HepG2 (cell line): ENCODE measurements around the gene TPO. TPM values are rescaled to one million over a fixed set of nuclear protein-coding genes. Genes with fewer than 3 reads are reported as not detected.

Experiments
- ATAC-seq: fragments of 200-7000 bp; cut with Tn5 transposase; 3 replicates; pipeline ENCODE4 v1.9.1; 2020; ENCODE audit warnings: mild to moderate bottlenecking, moderate library complexity
- BruUV-seq: library from RNA; stranded (reverse); fragments of 400-500 nt; replicated peaks from 2 replicates; lab custom pipeline; 2021; lab: Mats Ljungman, UMichigan
- CTCF ChIA-PET: fragments of 300-600 bp; formaldehyde crosslinking; extraction: SDS; loops from one replicate; lab custom pipeline; 2021; ENCODE audit warnings: low total read pairs, inconsistent platforms, low intra/inter-chr PET ratio; lab: Yijun Ruan, JAX
- POLR2A ChIA-PET: fragments of 350-600 bp; sonication (Branson Sonifier 250); formaldehyde crosslinking; loops from one replicate; lab custom pipeline; 2020; ENCODE audit warnings: antibody characterized with exemption, inconsistent platforms; lab: Yijun Ruan, JAX
- DNase-seq: peaks from one replicate; pipeline ENCODE4 v3.0.0-alpha.2; 2015; ENCODE audit warnings: low spot score
- FAIRE-seq: peaks from 3 replicates; lab custom pipeline; 2011; peaks lifted over from hg19 to GRCh38; lab: Jason Lieb, UNC
- H2AFZ ChIP-seq: one replicate; pipeline ENCODE4 v1.6.1; 2011; ENCODE audit warnings: low read length, inconsistent platforms
- H3K27ac ChIP-seq: fragments of 300-600 bp; 3 replicates; pipeline ENCODE4 v1.8.0; 2011; ENCODE audit warnings: mixed run types, mild to moderate bottlenecking, mixed read lengths, low read length, inconsistent platforms; ENCODE audit not compliant: insufficient read depth; ENCODE audit errors: extremely low read length
- H3K27me3 ChIP-seq, 2 experiments: fragments of 200-600 bp in 1 of 2; 2 replicates in 1 of 2; 3 replicates in 1 of 2; pipeline versions ENCODE4 v1.6.0 to v1.8.0; 2011; ENCODE audit warnings: low read length in 2 of 2, mild to moderate bottlenecking in 2 of 2, moderate library complexity in 2 of 2, inconsistent platforms in 1 of 2; ENCODE audit not compliant: insufficient read depth in 2 of 2, control insufficient read depth in 1 of 2
- H3K36me3 ChIP-seq, 2 experiments: fragments of 200-600 bp in 1 of 2; replicated peaks in 1 of 2; 2 replicates in 1 of 2; 3 replicates in 1 of 2; pipeline versions ENCODE4 v1.5.1 to v1.8.0; 2011; ENCODE audit warnings: low read length in 2 of 2, inconsistent platforms in 1 of 2; ENCODE audit not compliant: insufficient read depth in 2 of 2, control insufficient read depth in 1 of 2
- H3K4me1 ChIP-seq: 2 replicates; pipeline ENCODE4 v1.5.1; 2012; ENCODE audit warnings: low read length, inconsistent platforms; ENCODE audit not compliant: insufficient read depth
- H3K4me2 ChIP-seq: 2 replicates; pipeline ENCODE4 v1.6.0; 2011; ENCODE audit warnings: low read depth, low read length, inconsistent platforms
- H3K4me3 ChIP-seq, 3 experiments: fragments of 200-600 bp in 1 of 3; sonication (generic), shearing (Covaris generic) in 1 of 3; replicated peaks in 1 of 3; 2 replicates each; pipeline ENCODE4 v1.5.1; 2011 to 2016; ENCODE audit warnings: low read length in 3 of 3, inconsistent platforms in 2 of 3, low read depth in 2 of 3, mild to moderate bottlenecking in 2 of 3, control low read depth in 1 of 3, mixed read lengths in 1 of 3; ENCODE audit not compliant: insufficient read depth in 1 of 3
- H3K79me2 ChIP-seq: one replicate; pipeline ENCODE4 v1.6.1; 2011; ENCODE audit warnings: low read length, inconsistent platforms; ENCODE audit not compliant: insufficient read depth
- H3K9ac ChIP-seq: 2 replicates; pipeline ENCODE4 v1.6.0; 2011; ENCODE audit warnings: mild to moderate bottlenecking, low read depth, low read length, inconsistent platforms; ENCODE audit not compliant: insufficient read depth
- H3K9me3 ChIP-seq: 2 replicates; pipeline ENCODE4 v1.5.1; 2012; ENCODE audit warnings: mild to moderate bottlenecking, low read length
- H4K20me1 ChIP-seq: 2 replicates; pipeline ENCODE4 v1.6.0; 2011; ENCODE audit warnings: inconsistent platforms, mild to moderate bottlenecking, low read length, moderate library complexity; ENCODE audit not compliant: insufficient read depth
- HOXA9 ChIP-seq: sonication (generic); formaldehyde crosslinking; IDR thresholded peaks from 2 replicates; pipeline ENCODE4 v1.8.1; 2022; ENCODE audit warnings: missing genetic modification reagents, mild to moderate bottlenecking, moderate library complexity, borderline replicate concordance
- KLF6 ChIP-seq: IDR thresholded peaks from 2 replicates; pipeline ENCODE4 v1.8.0; 2016; ENCODE audit warnings: missing biosample characterization, missing genetic modification reagents
- MEIS1 ChIP-seq: sonication (generic); formaldehyde crosslinking; IDR thresholded peaks from 2 replicates; pipeline ENCODE4 v1.9.0; 2021; ENCODE audit warnings: mild to moderate bottlenecking, missing genetic modification reagents, moderate library complexity, borderline replicate concordance
- PHF8 ChIP-seq: sonication (generic); formaldehyde crosslinking; IDR thresholded peaks from 2 replicates; pipeline ENCODE4 v1.5.0; 2020; ENCODE audit warnings: missing genetic modification reagents
- SCMH1 ChIP-seq: sonication (generic); formaldehyde crosslinking; IDR thresholded peaks from 2 replicates; pipeline ENCODE4 v1.9.0; 2021; ENCODE audit warnings: missing genetic modification reagents, mild to moderate bottlenecking, borderline replicate concordance
- SRF ChIP-seq: IDR thresholded peaks from 2 replicates; pipeline ENCODE4 v1.6.1; 2011; ENCODE audit warnings: mild to moderate bottlenecking, low read depth, low read length, moderate library complexity
- TAF15 ChIP-seq: fragments of 200-400 bp; formaldehyde crosslinking; IDR thresholded peaks from one replicate; pipeline ENCODE4 v1.6.1; 2018; ENCODE audit warnings: mild to moderate bottlenecking, low read depth, low read length; ENCODE audit not compliant: poor library complexity, severe bottlenecking
- ZFAT ChIP-seq: sonication (generic); formaldehyde crosslinking; conservative IDR thresholded peaks from 2 replicates; pipeline ENCODE4 v1.8.1; 2023; ENCODE audit warnings: missing genetic modification reagents, inconsistent platforms
- ZFP41 ChIP-seq: sonication (generic); formaldehyde crosslinking; IDR thresholded peaks from 2 replicates; pipeline ENCODE4 v1.4.0; 2020; ENCODE audit warnings: mild to moderate bottlenecking, missing genetic modification reagents, borderline replicate concordance
- ZNF572 ChIP-seq: sonication (generic); formaldehyde crosslinking; IDR thresholded peaks from 2 replicates; pipeline ENCODE4 v1.5.1; 2020; ENCODE audit warnings: mild to moderate bottlenecking, missing genetic modification reagents
- ZNF761 ChIP-seq: sonication (generic); formaldehyde crosslinking; conservative IDR thresholded peaks from 2 replicates; pipeline ENCODE4 v1.4.0; 2020; ENCODE audit warnings: mild to moderate bottlenecking, missing genetic modification reagents
- ZSCAN22 ChIP-seq: sonication (generic); formaldehyde crosslinking; IDR thresholded peaks from 2 replicates; pipeline ENCODE4 v1.4.0; 2020; ENCODE audit warnings: mild to moderate bottlenecking, missing genetic modification reagents
- WGBS: methylation state at CpG from one replicate; pipeline ENCODE4 v1.1.6; 2017; ENCODE audit warnings: low lambda C conversion rate; 5-methylcytosine and 5-hydroxymethylcytosine counted together
- in situ Hi-C: cut with HindIII; loops from 2 replicates; pipeline ENCODE4 v1.10.0; 2017; ENCODE audit warnings: low pct_unique_long_range_greater_than_20kb; ENCODE audit not compliant: extremely low pct_ligation_motif_present
- intact Hi-C: fragments of 100-400 bp; cut with micrococcal nuclease; formaldehyde crosslinking; loops from one replicate; pipeline ENCODE4 v1.10.0; 2022; ENCODE audit not compliant: unreplicated experiment
- polyA plus RNA-seq, 8 experiments: library from polyadenylated mRNA; depleted of rRNA in 3 of 8; stranded (reverse) in 7 of 8; unstranded in 1 of 8; fragments of >200 nt; fragmentation: Illumina TruSeq in 4 of 8; extraction: Trizol in 4 of 8; gene quantifications; 2 replicates each; pipeline versions ENCODE4 v1.2.1 to v1.2.3, GENCODE V29; 2011 to 2016; ENCODE audit warnings: low read depth in 4 of 8, missing spikeins in 1 of 8, mixed read lengths in 1 of 8; ENCODE audit not compliant: insufficient read depth in 1 of 8
- total RNA-seq, 5 experiments: library from RNA; depleted of rRNA; stranded (reverse); fragments of >200 nt; fragmentation: Illumina TruSeq; extraction: Trizol; gene quantifications; 2 replicates each; pipeline ENCODE4 v1.2.3, GENCODE V29; 2016; ENCODE audit warnings: low read depth in 1 of 5

The TPO gene
- total and polyA plus RNA-seq, 2 of the 13 experiments (the other 11 are each of a cell fraction or from before 2014, with no cell fraction given): not detected

DNA sequence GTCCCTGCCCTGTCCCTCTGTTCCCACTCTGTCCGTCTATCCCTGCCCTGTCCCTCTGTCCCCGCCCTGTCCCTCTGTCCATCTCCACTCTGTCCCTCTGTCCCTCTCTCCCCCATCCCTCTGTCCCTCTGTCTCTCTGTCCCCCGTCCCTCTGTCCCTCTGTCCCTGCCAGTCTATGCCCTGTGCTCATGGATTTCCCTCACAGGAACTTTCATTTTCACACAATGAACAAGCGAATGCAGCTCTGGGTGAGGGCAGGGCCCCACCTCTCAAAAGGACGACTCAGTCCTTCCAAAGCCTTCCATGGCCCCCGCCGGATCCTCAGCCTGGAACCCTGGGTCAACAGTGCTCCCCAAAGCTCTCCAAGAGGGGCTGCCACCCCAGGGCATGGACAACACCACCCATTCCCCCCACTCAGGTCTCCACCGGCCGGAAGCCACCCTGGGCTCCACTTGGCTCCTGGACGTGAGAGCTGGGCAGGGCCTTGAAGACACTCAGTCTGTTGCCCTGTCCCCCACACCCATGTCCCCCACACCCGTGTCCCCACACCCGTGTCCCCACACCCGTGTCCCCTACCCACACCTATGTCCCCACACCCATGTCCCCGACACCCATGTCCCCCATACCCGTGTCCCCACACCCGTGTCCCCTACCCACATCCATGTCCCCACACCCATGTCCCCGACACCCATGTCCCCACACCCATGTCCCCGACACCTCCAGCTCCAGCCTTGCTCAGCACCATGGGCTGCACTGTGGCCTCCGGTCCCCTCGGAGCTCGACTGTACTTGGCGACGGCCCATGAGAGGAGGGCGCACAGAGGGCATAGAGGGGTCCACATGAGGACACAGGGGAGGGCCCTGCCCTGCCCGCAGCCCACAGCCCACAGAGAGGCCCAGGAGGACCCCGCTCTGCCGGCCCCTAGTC is 175.1 kb downstream of the TPO start:
- ChIA-PET CTCF (interaction anchor here (1.5 kb wide), 1 partner anchor 181 kb away, joined by 4 read pairs; no protein-coding TSS in a partner anchor), POLR2A (no interaction called here)
- Histone ChIP-seq H3K36me3 (no peaks in the 10 kb centered on the region), H3K9me3 (no peaks in the 10 kb centered on the region), H3K4me3 (no peak overlapping the region), H3K4me1 (no peaks in the 10 kb centered on the region), H2AFZ (no peak overlapping the region), H4K20me1 (no peaks in the 10 kb centered on the region)
- FAIRE-seq: no peak
- DNase-seq: no peak
- TF ChIP-seq TAF15: no peak
- TF ChIP-seq PHF8 (CRISPR knock-in tag): no peak
- TF ChIP-seq SCMH1 (CRISPR knock-in tag): no peak
- TF ChIP-seq ZNF761 (CRISPR knock-in tag): no peak
- TF ChIP-seq HOXA9 (CRISPR knock-in tag): no peak
- TF ChIP-seq ZFAT (CRISPR knock-in tag): no peak
- TF ChIP-seq ZSCAN22: no peak
- no peak for TF ChIP-seq ZFP41
- TF ChIP-seq KLF6 (CRISPR knock-in tag): no peak
- no peak for TF ChIP-seq ZNF572 (CRISPR knock-in tag)
- TF ChIP-seq SRF: no peak
- no peak for TF ChIP-seq MEIS1 (CRISPR knock-in tag)
- TF ChIP-seq, all 625 proteins: peak for 0
- peaks cover 22 to 86% of the 10 kb centered on the region in 2 experiments; a peak in 4 of 5 replicates for H3K27me3 ChIP-seq
- in situ Hi-C loops (no loop called here), intact Hi-C loops (loop anchor here (2.0 kb wide), 1 partner anchor 228 kb away; no protein-coding TSS in a partner anchor)
- H3K9ac ChIP-seq: no peak overlapping the region
- ATAC-seq: no peak
- H3K4me2 ChIP-seq: no peak overlapping the region
- no peaks in the 10 kb centered on the region for H3K79me2 ChIP-seq
- BruUV-seq: no TSS peak
- WGBS: 31% methylated on average over 24 of the region's 27 CpGs
- H3K27ac ChIP-seq: no peak overlapping the region
